Right lung (tissue), 5 donors: ENCODE results near the gene PSAPL1. TPM values are rescaled to one million over a fixed set of nuclear protein-coding genes. Genes with fewer than 3 reads are reported as not detected.

Source experiments
- DNase-seq, 2 donors: peaks; one replicate each; pipeline ENCODE4 v3.0.0-alpha.2; 2013
- polyA plus RNA-seq, 5 donors: library from polyadenylated mRNA; unstranded; fragments of 120-200 nt; gene quantifications; one replicate each; pipeline versions ENCODE4 v1.2.1 to v1.2.3, GENCODE V29; 2013; ENCODE audit warnings: inconsistent platforms in 1 of 5, low replicate concordance in 1 of 5; ENCODE audit not compliant: insufficient read length in 5 of 5, insufficient read depth in 1 of 5

The PSAPL1 gene
- polyA plus RNA-seq, 5 donors = 0.04 to 0.10 (median 0.07) TPM; not detected in 1

DNA sequence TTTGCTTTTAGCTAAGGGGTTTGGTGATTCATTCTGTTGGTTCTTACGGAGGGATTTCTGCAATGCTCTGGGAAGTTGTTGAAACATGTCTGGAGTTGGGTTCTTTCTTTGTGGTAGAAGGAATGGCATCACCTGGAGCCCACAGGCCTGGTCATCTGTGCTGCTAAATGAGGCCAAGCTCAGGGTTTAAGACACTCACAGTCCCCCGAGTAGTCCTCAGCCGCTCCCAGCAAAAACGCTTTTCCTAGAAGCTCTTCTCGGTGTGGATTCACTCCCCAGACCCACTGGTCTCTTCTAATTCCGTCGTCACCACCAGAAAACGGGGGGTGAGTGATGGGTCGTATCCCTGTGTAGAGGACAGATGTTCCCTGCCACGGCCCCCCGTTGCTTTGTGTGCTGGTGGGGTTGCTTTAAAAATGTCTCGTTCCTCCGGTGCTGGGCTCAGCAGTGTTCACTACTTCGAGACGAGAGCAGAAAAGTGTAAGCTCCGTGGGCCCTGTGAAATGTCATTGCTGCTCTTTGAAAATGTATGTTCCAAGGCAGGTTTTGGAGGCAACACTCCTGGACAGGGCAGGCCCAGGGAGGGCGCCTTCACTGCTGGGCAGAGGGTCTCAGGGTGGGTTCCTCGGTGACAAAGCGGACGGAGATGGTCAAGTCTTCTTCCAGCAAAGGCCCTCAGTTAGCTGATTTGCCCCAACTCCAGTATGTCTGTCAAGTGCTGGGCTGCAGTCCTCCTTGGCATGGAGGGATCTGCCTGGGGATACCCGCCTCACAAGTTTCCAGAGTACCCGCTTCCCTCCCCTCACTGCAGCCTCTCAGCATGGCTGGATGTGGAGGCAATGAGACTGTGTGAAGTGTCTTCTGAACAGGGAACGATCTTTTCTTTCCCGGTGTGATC lies 37.3 kb downstream of the PSAPL1 start:
- DNase-seq = no peak

DNA sequence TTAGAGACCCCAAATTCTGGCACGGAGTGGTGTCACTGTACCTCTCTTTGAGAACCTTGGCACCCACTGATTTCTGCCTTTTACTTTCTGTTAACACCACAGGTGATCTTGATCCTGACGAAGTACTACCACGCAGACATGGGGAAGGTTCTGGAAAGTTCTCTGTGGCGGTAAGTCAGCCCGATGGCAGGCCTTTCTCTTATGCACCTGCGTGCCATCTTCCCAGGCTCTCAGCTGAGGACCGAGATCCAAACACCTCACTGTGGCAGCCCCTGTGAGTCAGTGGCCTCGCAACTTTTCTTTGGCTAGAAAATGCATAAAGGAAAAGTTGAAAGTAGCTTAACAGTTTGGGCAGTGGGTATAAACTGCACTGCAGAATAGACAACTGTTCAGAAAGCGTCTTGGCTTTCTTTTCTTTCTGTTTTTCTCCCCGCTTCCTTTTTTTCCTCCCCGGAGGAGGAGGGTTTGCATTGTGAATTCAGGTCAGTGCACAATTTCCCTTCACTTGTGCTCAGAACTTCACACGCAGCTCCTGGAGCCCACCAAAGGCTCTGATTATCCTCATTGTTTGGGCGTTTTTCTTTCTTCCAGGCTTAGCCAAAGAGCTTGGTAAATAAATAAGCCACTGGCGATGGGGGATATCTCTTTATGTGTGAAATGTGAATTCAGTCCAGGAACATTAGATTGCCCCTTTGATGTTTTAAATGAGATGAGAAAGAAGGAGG lies 38.4 kb downstream of the PSAPL1 start:
- no peak for DNase-seq

DNA sequence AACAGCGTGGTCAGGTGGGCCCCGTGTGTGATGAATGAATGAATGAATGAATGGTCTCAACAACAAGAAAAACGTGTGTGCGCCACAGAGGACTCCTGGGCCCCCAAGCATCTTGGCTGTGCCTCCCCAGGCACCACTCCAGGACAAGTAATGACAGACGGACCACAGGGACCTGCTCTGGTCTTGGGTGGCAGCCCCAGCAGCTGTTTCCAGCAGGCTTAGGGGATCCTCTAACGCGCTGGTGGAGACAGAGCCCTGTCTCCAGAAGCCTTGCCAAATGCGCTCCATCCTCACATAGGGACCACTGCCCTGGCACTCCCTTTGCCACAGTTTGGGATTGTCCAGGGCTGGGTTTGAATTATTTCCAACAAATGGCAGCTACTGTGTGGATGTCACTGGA lies 39.1 kb downstream of the PSAPL1 start:
- no peak for DNase-seq

DNA sequence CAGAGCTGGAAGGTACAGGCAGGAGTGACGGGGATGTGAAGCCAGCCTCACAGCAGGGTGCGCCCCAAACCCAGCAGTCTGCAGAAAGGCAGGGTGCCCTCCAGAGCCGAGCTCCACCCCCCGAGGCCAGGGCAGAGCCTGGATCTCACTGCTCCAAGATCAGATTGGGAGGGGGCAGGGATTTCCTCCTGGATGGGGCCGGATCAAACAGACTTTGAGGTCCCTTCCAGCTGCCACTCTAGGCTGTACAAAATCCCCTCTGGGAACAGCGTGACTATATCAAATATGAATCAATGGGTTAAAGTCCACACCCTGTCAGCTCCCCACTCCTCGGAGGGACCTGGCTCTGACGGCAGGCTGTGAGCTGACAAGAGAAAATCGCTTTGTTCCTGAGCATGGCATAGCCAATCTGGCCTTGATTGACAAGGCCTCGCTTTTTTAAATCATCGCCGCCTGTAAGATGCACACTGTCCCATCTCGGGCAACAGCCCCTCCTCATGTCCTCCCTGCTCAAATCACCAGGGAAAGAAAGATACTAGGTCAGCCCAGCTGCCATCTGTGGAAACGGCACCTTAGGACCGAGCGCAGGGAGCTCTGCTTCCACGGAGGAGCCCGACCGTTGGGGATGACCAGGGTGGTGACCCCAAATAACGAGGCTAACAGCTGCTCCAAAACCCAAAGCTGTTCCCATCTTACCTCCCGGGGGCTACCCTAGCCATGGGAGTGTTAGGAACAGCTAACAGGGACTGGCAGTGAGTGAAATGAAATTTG lies 39.9 kb downstream of the PSAPL1 start:
- DNase-seq = no peak

DNA sequence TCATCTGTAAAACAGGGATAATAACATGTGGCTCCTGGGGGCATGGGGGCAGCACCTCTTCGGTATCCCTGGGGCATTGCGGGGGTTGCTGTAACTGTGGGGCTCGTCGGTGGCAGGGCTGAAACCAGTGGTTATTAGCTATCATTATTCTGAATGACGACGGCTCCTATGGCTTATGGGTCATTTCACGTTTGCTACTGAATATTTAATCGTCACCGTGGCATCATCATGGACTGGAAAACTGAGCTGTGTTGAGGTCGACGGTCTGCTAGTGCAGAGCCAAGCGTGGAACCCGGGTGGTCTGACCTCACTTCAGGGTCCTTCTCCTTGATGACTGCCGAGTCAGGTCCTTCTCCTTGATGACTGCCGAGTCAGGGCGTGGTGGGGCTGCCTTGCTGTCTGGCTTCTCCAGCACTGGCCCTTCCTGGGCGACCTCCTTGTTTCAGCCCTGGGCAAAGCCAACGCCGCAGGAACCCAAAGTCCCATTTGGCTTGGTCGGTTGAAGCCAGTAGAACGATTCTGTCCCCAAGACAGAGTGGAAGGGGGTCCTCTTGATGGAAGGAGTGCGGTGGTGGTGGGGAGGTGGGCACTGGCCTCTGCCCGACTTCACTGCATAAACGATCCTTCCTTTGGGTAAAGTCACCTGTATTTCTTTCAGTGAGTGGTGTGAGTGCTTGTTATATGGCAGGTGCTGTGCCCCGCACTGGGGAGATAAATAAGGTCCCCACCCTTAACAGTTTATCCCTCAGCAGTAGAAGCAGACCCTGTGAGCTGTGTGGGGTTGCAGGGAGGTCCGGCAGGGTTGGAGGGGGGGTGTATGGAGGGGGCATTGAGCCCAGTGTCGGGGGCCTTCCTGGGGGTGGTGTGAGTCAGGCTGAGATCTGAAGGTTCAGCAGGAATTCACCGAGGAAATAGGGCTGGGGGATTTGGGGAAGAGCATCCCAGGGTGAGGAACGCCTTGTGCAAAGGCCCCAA lies 40.8 kb downstream of the PSAPL1 start:
- DNase-seq = no peak

DNA sequence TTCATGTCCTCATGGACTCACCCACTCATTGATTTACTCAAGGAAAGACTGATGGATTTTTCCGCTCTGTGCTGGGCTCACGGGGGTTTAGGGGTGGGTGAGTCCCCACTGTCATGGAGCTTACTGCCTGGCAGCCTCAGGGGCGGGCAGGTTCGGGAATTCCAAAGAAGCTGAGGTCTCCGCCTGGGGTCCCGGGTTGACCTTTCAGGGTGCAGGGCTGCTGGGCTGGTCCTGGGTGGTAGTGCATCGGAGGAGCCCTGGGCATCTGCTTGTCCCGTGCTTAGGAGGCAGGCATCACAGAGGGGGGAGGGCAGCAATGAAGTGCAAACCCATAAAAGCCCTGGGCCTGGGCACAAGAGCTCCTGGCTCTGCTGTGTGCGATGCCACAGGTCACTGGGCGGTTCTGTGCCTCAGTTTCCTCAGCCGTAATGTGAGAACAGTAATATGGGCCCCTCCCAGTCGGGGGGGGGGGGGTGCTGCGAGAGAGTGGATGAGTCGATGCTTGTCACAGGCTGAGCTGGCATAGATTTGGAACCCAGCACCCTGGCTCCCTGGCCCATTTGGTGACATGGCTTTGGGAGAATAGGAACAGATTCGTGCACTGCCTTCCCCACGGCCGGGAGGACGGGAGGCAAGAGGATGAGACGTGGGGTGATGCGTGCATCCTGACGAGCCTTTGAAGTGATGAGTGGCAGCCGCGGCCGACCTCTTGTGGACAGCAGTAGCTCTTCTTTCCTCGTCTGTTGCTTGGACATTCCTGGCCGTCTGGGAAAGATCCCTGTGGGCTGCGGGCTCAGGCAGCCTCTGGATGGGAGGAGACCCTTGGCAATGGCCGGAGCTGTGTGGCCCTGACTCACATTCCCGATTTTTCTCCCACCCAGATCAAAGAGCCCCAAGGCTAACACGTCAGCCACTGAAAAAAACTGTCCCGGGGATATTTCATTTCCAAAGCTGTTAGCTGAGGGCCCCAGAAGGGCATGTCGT lies 42.0 kb downstream of the PSAPL1 start:
- DNase-seq = peak in 1 of 2 donors; percentile 58

DNA sequence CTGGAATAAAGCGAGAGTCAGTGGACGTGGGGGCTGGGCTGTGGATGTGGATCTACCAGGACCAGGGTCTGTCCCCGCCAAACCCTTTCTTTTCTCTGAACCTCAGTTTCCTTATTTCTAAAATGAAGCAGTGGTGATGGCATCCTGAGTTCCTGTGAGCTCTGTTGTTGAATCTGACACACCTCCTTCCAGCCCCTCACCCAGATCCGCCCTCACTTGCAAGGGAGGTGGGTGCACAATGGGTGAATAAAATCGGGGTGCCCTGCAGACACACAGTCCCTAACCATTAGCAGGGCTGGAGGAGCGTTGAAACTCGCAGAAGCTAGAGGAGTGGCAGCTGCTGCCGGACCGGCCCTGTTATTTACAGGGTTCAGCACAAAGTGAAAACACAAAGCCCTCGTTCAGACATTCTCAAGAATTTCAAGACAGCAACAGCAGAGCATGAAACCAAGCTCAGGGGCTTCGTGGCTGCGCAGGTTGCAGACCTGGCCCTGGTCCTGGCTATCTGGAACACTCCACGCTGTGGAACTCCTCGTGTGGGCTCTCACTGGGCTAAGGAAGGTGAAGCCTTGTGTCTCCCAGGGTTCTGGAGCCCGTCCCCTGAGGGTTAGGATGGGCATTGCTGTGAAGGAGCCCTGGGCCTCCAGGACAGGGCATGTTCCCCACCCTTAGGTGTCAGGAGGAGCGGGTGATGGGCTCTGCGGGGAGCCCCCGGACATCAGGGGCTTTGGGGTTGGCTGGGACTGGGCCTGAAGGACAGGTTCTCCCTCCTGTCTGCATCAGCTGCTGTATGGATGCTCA lies 42.9 kb downstream of the PSAPL1 start:
- no peak for DNase-seq

DNA sequence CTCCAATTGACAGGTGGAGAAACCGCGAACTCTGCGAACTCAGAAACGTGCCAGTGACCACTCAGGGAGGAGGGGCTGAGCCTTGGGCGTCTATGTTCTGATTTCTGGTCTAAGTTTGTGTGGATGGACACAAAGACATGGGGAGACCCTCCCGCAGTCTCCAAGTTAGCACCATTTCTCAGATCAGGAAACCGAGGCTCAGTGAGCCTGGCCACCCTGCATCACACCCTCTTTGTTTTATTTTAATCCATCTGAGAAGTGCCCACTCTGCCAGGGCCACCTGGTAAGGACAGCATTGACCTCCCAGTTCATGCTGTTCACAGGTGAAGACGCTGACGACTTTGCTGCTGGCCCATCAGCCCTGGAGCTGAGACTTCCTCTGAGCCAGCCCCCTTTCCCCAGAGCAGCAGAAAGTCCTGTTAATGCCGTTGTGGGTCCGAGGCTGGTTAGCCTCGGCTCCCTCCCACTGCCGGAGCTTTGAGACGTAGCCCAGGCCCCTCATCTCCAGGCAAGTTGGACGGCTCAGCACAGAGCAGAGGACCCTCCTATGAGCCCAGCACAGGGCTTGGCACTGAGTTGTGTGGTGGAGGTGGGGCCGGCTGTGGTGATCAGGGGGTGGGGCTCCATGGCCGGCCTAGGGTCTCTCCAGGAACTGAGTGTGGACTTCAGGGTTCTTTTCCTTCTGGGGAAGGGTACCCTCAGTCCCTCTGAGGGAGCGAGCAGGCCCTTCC lies 43.7 kb downstream of the PSAPL1 start:
- DNase-seq = no peak

DNA sequence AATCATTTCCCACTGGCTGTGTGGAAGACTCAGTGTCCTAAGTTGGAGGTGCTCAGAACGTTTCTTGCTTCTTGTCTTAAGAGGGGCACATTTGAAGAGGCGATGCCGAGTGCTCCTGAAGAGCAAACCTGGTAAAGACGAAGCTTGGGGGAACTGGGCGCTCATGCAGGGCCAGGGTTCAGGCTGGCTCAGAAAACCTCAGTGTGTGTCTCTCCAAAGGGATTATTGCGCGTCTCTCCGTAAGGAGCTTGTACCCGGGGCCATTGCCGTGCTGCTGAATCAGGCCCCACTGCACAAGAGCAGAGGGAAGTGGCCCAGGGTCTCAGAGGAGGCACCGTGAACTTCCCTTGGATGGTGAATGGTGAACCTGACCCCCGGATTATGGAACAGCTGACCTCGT lies 44.4 kb downstream of the PSAPL1 start:
- DNase-seq = no peak

DNA sequence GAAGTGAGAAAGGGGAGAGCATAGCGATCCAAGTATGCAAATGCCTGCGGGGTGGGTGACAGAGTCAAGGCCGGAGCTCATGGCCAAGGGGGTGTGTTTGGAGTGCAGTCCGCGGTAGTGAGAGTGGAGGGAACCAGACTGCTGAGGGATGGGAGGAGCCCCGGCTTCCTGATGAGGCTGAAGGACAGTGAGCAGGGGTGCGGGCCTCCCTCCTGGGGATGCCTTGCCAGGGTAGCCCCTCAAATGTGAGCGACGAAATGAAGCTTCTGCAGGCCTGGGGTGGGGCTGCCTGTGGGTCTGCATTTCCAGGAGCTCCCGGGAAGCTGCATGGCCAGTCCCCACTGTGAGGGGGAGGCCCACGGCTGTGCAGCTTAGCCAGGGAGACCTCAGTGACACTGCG lies 45.0 kb downstream of the PSAPL1 start:
- DNase-seq = no peak

DNA sequence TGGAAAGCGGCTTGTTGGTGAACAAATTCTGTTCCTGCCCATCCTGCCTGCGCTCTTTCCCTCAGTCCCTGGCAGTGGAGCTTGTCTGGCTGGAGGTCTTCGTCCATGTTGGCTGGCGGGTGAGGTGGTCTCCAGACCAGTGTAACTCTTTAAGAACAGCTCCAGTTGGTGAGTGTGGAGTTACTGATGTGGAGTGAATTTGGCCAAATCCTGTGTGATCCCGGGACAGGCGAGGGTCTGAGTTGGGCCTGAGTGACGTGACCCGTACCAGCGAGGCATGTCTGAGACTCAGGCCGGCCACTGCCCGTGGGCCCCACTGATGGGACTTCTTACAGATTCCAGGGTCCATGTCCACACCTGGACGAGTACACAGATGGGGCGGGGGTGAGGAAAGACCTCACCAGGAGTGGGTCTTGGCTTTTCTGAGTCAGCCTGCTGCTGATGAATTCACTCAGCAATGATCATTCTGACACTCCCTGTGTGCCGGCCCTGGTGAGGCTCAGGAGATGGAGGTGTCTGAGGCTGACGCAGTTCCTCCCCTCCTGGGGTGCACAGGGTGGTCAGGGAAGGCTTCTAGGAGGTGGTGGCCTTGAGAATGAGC lies 45.5 kb downstream of the PSAPL1 start:
- DNase-seq = no peak

DNA sequence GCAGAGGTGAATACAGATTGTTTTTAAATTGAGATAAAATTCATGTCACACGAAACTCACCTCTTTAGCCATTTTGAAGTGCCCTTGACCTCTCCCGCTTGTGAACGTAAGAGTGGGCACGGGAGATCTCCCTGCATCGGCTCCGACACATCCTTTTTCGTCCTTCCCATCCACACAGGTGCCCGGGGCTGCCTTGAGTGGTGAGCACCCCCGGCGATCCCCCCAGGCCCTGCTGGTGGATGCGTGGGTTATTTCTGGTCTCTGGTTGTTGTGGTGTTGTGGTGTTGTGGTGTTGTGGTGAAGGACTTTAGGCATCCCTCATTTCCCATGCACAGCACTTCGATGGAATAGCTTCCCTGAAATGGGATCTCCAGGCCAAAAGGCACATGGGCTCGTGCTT lies 46.1 kb downstream of the PSAPL1 start:
- no peak for DNase-seq

DNA sequence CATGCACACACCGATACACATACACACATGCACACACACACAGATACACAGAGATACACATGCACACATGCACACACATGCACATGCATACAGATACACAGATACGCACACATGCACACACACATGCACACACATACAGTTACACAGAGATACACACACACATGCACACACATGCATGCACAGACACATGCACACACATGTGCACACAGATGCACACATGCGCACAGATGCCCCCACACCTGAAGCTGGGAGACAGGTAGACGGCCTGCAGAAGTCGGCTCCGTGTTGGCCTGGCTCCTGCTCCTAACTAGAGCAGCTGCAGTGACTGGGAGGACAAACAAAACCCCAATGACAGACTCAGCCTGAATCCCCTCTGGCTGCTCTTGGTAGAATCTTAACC lies 46.8 kb downstream of the PSAPL1 start:
- DNase-seq = no peak

DNA sequence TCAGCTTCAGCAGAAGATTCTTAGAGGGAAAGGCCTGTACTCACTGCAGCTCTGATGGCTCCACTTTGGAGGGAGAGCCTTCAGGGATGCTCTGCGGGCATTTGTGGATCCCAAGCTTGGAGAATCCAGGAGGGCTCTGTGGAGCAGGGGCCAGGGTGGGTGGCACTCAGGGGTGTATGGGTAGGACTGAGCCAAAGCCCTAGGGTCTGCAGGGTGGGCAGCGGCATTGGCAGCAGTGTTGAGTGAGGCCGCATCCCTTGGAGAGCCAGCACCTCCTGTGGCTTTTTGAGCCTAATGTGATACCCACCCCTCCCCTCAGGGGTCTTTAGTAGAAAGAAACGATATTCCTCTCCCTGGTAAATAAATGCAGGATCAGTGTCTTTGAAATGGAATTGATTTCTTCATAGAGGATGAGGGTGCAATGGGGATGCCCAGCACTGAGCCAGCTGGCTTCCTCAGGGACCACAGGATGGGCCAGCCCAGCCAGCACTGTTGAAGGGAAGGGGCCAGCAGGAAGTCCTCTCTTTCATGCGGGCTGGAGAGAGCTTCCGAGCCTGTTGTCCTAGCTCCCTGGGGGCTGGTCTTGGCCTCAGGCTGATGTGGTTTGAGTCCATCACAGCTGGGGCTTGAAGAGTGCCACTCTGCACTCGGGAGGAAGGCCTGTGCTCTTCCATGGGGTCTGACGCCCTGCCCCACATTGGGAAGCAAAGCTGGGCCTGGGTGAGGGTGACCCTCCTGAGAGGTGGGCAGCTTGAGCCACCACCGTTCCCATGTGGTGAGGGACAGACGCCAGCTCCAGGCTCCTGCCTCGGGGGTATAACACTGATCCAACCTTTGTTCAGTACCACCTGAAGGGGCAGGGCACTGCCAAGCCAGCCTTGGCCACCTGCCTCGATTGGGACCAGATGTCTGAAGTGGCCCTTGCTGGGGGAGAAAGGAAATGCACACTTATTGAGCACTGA lies 49.5 kb downstream of the PSAPL1 start:
- no peak for DNase-seq

DNA sequence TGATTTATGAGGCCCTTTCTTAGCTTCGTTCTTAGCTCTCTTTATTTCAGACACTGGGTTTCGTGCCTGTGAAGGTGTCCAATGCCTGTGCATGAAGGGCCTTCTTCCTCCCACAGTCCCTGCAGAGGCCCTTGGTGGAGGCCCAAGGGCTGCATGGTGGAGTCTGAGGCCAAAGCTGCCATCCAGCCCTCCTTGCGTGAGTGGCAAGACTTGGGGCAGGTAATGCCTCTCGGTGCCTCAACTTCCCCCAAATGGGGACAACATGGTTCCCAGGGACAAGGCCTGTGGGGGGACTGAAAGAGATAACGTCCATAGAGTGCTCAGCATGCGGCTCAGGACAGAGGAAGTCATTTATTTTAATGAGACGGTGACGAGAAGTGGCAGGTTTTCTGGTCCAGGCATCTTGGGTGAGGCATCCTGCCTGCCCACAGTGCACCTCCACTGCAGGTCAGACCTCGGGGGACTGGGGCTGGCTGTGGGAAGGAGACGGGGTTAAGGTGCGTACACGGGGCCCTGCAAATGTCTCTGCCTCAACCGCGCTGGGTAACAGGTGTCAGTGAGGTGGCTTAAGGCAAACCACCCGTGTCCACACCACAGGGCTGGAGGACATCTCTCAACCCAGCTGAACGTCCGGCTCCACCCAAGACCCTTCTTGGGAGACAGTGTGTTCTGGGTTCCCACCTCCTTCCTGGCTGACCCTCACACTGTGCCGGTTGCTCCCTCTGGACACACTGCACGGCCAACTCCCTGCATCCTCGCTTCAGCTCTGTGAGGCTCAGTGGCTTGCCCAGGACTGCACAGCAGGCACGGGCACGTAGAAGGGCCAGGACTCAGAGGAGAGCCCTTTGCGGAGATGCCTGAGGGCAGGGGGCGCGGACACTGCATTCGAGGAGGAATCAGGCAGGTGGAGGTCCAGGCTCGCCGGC lies 50.5 kb downstream of the PSAPL1 start:
- DNase-seq = no peak
